ENCODE results near the gene RNASE13. TPM values are rescaled to one million over a fixed set of nuclear protein-coding genes. Genes with fewer than 3 reads are reported as not detected.

Gene RNASE13
- total RNA-seq, 4 donors from 2014 or later: 0.29 TPM; not detected in 3

DNA sequence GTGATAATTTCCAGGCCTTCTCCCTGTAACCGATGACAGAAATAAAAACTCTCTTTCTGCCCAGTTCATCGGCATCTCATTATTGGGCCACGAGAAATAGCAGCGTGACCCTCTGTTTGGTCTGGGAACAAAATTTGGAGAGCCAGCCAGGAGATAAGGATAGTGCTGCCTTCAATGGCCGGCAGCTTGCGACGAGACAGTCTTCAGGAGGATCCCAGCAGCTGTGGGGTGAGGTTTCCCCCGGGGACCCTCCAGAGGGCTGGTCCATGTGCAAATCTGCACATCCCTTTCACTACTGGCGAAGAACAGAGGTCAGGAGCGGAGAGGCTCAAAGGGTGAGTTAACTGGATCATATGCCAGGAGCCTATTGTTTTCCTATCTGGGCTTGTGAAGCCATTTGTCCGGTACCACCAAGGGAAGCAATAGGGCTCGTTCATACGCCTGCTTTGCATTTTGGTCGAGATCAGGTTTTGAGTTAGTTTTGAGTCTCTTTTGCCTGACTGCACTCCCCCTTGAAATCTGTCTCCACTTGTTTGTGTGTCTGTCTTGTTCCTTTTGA is 30.7 kb downstream of the RNASE13 start:
- H3K36me3 ChIP-seq: no peaks in the 10 kb centered on the region
- H3K4me1 ChIP-seq: peaks cover 12% of the 10 kb centered on the region
- 88% methylated on average over 14 of the region's 14 CpGs for WGBS
- TF ChIP-seq POLR2AphosphoS5 (IDR thresholded peaks at IDR 0.05): no peak
- TF ChIP-seq POLR2A (IDR thresholded peaks at IDR 0.05): no peak
- TF ChIP-seq EP300 (IDR thresholded peaks at IDR 0.05): no peak
- TF ChIP-seq, protein P1, sequence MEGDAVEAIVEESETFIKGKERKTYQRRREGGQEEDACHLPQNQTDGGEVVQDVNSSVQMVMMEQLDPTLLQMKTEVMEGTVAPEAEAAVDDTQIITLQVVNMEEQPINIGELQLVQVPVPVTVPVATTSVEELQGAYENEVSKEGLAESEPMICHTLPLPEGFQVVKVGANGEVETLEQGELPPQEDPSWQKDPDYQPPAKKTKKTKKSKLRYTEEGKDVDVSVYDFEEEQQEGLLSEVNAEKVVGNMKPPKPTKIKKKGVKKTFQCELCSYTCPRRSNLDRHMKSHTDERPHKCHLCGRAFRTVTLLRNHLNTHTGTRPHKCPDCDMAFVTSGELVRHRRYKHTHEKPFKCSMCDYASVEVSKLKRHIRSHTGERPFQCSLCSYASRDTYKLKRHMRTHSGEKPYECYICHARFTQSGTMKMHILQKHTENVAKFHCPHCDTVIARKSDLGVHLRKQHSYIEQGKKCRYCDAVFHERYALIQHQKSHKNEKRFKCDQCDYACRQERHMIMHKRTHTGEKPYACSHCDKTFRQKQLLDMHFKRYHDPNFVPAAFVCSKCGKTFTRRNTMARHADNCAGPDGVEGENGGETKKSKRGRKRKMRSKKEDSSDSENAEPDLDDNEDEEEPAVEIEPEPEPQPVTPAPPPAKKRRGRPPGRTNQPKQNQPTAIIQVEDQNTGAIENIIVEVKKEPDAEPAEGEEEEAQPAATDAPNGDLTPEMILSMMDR (IDR thresholded peaks at IDR 0.05): no peak
- H3K27ac ChIP-seq: no peak overlapping the region
- H3K9me3 ChIP-seq: no peaks in the 10 kb centered on the region
- no peak for DNase-seq (ENCODE audit: low spot score in 2 of 2)
- no peaks in the 10 kb centered on the region for H3K27me3 ChIP-seq
- no peak overlapping the region for H3K4me3 ChIP-seq

GRCh38 chr14:21001218-21001617 is 33.4 kb downstream of the RNASE13 start:
- TF ChIP-seq POLR2AphosphoS5 (IDR thresholded peaks at IDR 0.05): no peak
- TF ChIP-seq, protein P1 (IDR thresholded peaks at IDR 0.05): no peak
- no peak for TF ChIP-seq EP300 (IDR thresholded peaks at IDR 0.05)
- TF ChIP-seq POLR2A (IDR thresholded peaks at IDR 0.05): no peak
- H3K36me3 ChIP-seq: peaks cover 13% of the 10 kb centered on the region
- DNase-seq (ENCODE audit: low spot score in 2 of 2): no peak
- H3K4me3 ChIP-seq: no peak overlapping the region
- WGBS: 65% methylated on average over 6 of the region's 7 CpGs
- no peaks in the 10 kb centered on the region for H3K9me3 ChIP-seq
- H3K27ac ChIP-seq: no peak overlapping the region
- H3K27me3 ChIP-seq: no peaks in the 10 kb centered on the region
- peaks cover 34% of the 10 kb centered on the region for H3K4me1 ChIP-seq

GRCh38 chr14:20999591-20999990 is 35.0 kb downstream of the RNASE13 start:
- WGBS: 61% methylated on average over 4 of the region's 4 CpGs
- TF ChIP-seq POLR2AphosphoS5 (IDR thresholded peaks at IDR 0.05): no peak
- no peak for TF ChIP-seq POLR2A (IDR thresholded peaks at IDR 0.05)
- TF ChIP-seq, protein P1 (IDR thresholded peaks at IDR 0.05): no peak
- TF ChIP-seq EP300 (IDR thresholded peaks at IDR 0.05): no peak
- Histone ChIP-seq H3K27me3 (no peaks in the 10 kb centered on the region), H3K9me3 (no peaks in the 10 kb centered on the region), H3K36me3 (peaks cover 29% of the 10 kb centered on the region), H3K27ac (peak overlapping the region; percentile 87), H3K4me3 (no peak overlapping the region), H3K4me1 (peaks cover 34% of the 10 kb centered on the region)
- no peak for DNase-seq (ENCODE audit: low spot score in 2 of 2)

GRCh38 chr14:20998674-20999366 is 35.8 kb downstream of the RNASE13 start, which contains the start of gene SLC39A2:
SLC39A2 (plus strand) TSS chr14:20999293; CDS start chr14:20999447, 154 bp downstream.
- Histone ChIP-seq H3K4me1 (peaks cover 34% of the 10 kb centered on the region), H3K4me3 (peak within 1 kb of the TSS; percentile 23), H3K9me3 (no peaks in the 10 kb centered on the region), H3K27ac (peak within 1 kb of the TSS; percentile 87), H3K27me3 (no peaks in the 10 kb centered on the region), H3K36me3 (peaks cover 37% of the 10 kb centered on the region)
- 33% methylated on average over 6 of the region's 6 CpGs for WGBS
- no peak for TF ChIP-seq POLR2A (IDR thresholded peaks at IDR 0.05)
- no peak for TF ChIP-seq POLR2AphosphoS5 (IDR thresholded peaks at IDR 0.05)
- TF ChIP-seq, protein P1 (IDR thresholded peaks at IDR 0.05): no peak
- TF ChIP-seq EP300 (IDR thresholded peaks at IDR 0.05): no peak
- DNase-seq (ENCODE audit: low spot score in 2 of 2): peak in 1 of 2 donors; percentile 83

DNA sequence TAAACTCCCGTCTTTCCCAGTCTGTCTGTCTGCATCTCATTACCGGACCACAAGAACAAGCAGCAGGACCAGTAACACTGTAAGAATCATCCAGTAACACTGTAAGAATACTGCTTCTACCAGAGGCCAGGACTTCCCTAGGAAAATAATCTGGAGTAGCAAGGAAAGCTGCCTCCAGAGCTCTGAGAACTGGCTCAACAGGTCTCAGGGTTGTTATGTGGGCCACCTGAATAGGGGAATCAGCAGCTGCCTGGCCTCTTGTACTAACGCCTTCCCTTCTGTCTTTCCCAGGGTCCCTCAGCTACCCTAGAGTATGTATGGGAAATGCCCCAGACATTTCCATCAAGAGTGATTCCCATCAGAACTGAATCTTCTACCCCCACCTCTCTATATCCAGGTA is 36.5 kb downstream of the RNASE13 start:
- H3K4me3 ChIP-seq: peak overlapping the region; percentile 23

More for the DNA sequence above, 36.5 kb downstream of the RNASE13 start:
- WGBS: 54% methylated on average over 3 of the region's 3 CpGs
- H3K27ac ChIP-seq: peak overlapping the region; percentile 87
- TF ChIP-seq EP300 (IDR thresholded peaks at IDR 0.05) (no peak), POLR2A (IDR thresholded peaks at IDR 0.05) (no peak), POLR2AphosphoS5 (IDR thresholded peaks at IDR 0.05) (no peak)
- TF ChIP-seq, protein P1 (IDR thresholded peaks at IDR 0.05): no peak
- H3K36me3 ChIP-seq: peaks cover 44% of the 10 kb centered on the region
- DNase-seq (ENCODE audit: low spot score in 2 of 2): no peak
- H3K9me3 ChIP-seq: no peaks in the 10 kb centered on the region
- no peaks in the 10 kb centered on the region for H3K27me3 ChIP-seq
- H3K4me1 ChIP-seq: peaks cover 34% of the 10 kb centered on the region

Measured in suprapubic skin (tissue), 4 donors.